ENCODE measurements around the gene FBXL16. TPM values are rescaled to one million over a fixed set of nuclear protein-coding genes. Genes with fewer than 3 reads are reported as not detected.

The FBXL16 gene
- total RNA-seq, 6 donors from 2014 or later = 1.0 to 8.1 (median 4.1) TPM

GRCh38 chr16:709566-710499 lies 4.2 kb upstream of the FBXL16 start:
- peaks cover 13 to 32% (median 18%) of the 10 kb centered on the region in 4 donors for H3K4me1 ChIP-seq
- no peak for TF ChIP-seq POLR2AphosphoS5 (IDR thresholded peaks at IDR 0.05)
- no peak for TF ChIP-seq EP300 (IDR thresholded peaks at IDR 0.05)
- no peak for TF ChIP-seq CTCF (IDR thresholded peaks at IDR 0.05)
- no peak for TF ChIP-seq POLR2A (IDR thresholded peaks at IDR 0.05)
- no peak overlapping the region for H3K4me3 ChIP-seq
- no peaks in the 10 kb centered on the region for H3K36me3 ChIP-seq
- ATAC-seq (ENCODE audit: low FRiP score in 2 of 2) = no peak
- DNase-seq = peak in 1 of 2 donors; percentile 64
- H3K27ac ChIP-seq = no peak overlapping the region
- no peaks in the 10 kb centered on the region for H3K9me3 ChIP-seq
- 13 to 39% methylated on average over 10 to 30 of the region's 30 CpGs for WGBS, 2 donors
- peaks cover 5 to 56% (median 30%) of the 10 kb centered on the region in 4 donors for H3K27me3 ChIP-seq

DNA sequence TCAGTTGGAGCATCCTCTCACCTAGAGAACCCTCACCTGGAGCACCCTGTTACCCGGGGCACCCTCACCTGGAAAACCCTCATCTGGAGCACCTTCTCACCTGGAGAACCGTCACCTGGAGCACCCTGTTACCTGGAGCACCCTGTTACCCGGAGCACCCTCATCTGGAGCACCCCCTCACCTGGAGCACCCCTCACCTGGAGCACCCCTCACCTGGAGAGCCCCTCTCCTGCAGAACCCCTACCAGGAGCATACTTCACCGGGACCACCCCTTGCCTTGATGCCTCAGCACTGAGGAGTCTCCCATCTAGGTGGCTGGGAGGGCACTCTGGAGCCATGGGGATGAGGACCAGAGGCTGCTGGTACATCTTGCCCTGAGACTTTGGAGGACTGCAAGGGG lies 3.4 kb upstream of the FBXL16 start:
- Histone ChIP-seq H3K4me1 (peaks cover 7 to 27% (median 11%) of the 10 kb centered on the region in 4 donors), H3K4me3 (no peak overlapping the region), H3K27me3 (peaks cover 5 to 61% (median 38%) of the 10 kb centered on the region in 4 donors), H3K9me3 (no peaks in the 10 kb centered on the region), H3K36me3 (no peaks in the 10 kb centered on the region), H3K27ac (no peak overlapping the region)
- 43 to 48% methylated on average over 2 to 3 of the region's 4 CpGs for WGBS, 2 donors
- no peak for ATAC-seq (ENCODE audit: low FRiP score in 2 of 2)
- peak in 1 of 2 donors; percentile 2 for DNase-seq
- no peak for TF ChIP-seq POLR2A (IDR thresholded peaks at IDR 0.05)
- TF ChIP-seq CTCF (IDR thresholded peaks at IDR 0.05) = no peak

- Histone ChIP-seq H3K4me1 (peaks cover 7 to 27% (median 11%) of the 10 kb centered on the region in 4 donors), H3K36me3 (no peaks in the 10 kb centered on the region), H3K27ac (no peak overlapping the region), H3K9me3 (no peaks in the 10 kb centered on the region), H3K4me3 (no peak overlapping the region), H3K27me3 (peaks cover 5 to 70% (median 38%) of the 10 kb centered on the region in 4 donors)
- 44 to 54% methylated on average over 3 of the region's 3 CpGs for WGBS, 2 donors
- no peak for ATAC-seq (ENCODE audit: low FRiP score in 2 of 2)
- TF ChIP-seq CTCF (IDR thresholded peaks at IDR 0.05) = no peak
- no peak for TF ChIP-seq POLR2AphosphoS5 (IDR thresholded peaks at IDR 0.05)
- no peak for TF ChIP-seq EP300 (IDR thresholded peaks at IDR 0.05)
- TF ChIP-seq POLR2A (IDR thresholded peaks at IDR 0.05) = no peak
- no peak for DNase-seq
These were observed 2.4 kb upstream of the FBXL16 start for GRCh38 chr16:708019-708418.

DNA sequence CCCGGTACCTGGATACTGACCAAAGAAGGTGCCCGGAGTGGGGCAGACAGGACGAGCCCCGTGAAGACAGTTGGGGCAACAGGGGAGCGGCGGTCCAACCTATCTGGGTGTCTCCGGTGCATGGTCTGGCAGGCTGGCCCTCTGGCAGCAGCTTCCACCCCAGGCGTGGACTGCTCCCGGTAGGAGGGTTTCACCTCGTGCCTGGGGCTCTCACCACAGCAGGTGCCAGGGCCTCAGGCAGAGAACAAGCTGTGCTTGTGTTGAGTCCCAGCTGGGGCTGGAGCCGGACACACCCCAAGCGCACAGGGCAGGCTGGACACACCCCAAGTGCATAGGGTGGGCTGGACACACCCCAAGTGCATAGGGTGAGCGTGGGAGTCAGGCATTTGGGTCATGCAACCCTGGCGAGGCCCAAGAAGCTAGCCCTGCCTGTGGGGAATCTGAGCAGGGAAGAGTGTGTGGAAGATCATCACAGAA lies 1.5 kb upstream of the FBXL16 start:
- peak in 1 of 2 donors; percentile 67 for DNase-seq

More for the DNA sequence above, 1.5 kb upstream of the FBXL16 start:
- Histone ChIP-seq H3K4me1 (peaks cover 7 to 27% (median 10%) of the 10 kb centered on the region in 4 donors), H3K27ac (no peak overlapping the region), H3K4me3 (no peak overlapping the region), H3K27me3 (peaks cover 5 to 80% (median 42%) of the 10 kb centered on the region in 4 donors), H3K36me3 (no peaks in the 10 kb centered on the region), H3K9me3 (no peaks in the 10 kb centered on the region)
- TF ChIP-seq POLR2AphosphoS5 (IDR thresholded peaks at IDR 0.05) = no peak
- TF ChIP-seq CTCF (IDR thresholded peaks at IDR 0.05) = no peak
- no peak for TF ChIP-seq EP300 (IDR thresholded peaks at IDR 0.05)
- no peak for TF ChIP-seq POLR2A (IDR thresholded peaks at IDR 0.05)
- 54% methylated on average over 14 of the region's 14 CpGs; no CpG with 5 or more reads in 1 of the 2 donors for WGBS, 2 donors
- ATAC-seq (ENCODE audit: low FRiP score in 2 of 2) = no peak

Measured in upper lobe of left lung (tissue), 6 donors.